ENCODE results near the gene PRR35. TPM values are rescaled to one million over a fixed set of nuclear protein-coding genes. Genes with fewer than 3 reads are reported as not detected.

Gene PRR35
- total and polyA plus RNA-seq, 4 donors, result not detected

- no peak overlapping the region for H3K4me3 ChIP-seq
- H3K27me3 ChIP-seq (ENCODE audit: control insufficient read depth in 3 of 3, insufficient read depth in 3 of 3, low read length in 2 of 3), result no peaks in the 10 kb centered on the region
- no peak for TF ChIP-seq CTCF (IDR thresholded peaks at IDR 0.05; ENCODE audit: control extremely low read depth, extremely low read depth)
- DNase-seq (no peak), ATAC-seq (ENCODE audit: insufficient read depth, low FRiP score) (no peak)
- H3K4me1 ChIP-seq (ENCODE audit: control insufficient read depth in 5 of 5, insufficient read depth in 5 of 5, low read length in 5 of 5), result peaks cover 0 to 7% (median 5%) of the 10 kb centered on the region in 5 donors
- H3K36me3 ChIP-seq (ENCODE audit: control insufficient read depth in 4 of 4, insufficient read depth in 4 of 4, low read length in 4 of 4), result peaks cover 0 to 24% (median 14%) of the 10 kb centered on the region in 4 donors
- H3K9ac ChIP-seq (ENCODE audit: insufficient read depth in 1 of 2, low read length in 2 of 2), result no peak overlapping the region
- 91 to 94% methylated on average over 13 of the region's 13 CpGs for WGBS, 2 donors
- H3K27ac ChIP-seq (ENCODE audit: low read depth in 1 of 2, low read length in 1 of 2), result no peak overlapping the region
- H3K9me3 ChIP-seq (ENCODE audit: control insufficient read depth in 4 of 4, insufficient read depth in 3 of 4, low read length in 3 of 4), result no peaks in the 10 kb centered on the region
These were observed 39.3 kb upstream of the PRR35 start for GRCh38 chr16:520847-521246.

- 83 to 87% methylated on average over 34 of the region's 34 CpGs for WGBS, 2 donors
- Histone ChIP-seq H3K9me3 (ENCODE audit: control insufficient read depth in 4 of 4, insufficient read depth in 3 of 4, low read length in 3 of 4) (no peaks in the 10 kb centered on the region), H3K4me3 (no peak overlapping the region), H3K27me3 (ENCODE audit: control insufficient read depth in 3 of 3, insufficient read depth in 3 of 3, low read length in 2 of 3) (no peaks in the 10 kb centered on the region), H3K4me1 (ENCODE audit: control insufficient read depth in 5 of 5, insufficient read depth in 5 of 5, low read length in 5 of 5) (peaks cover 0 to 14% (median 11%) of the 10 kb centered on the region in 5 donors), H3K9ac (ENCODE audit: insufficient read depth in 1 of 2, low read length in 2 of 2) (no peak overlapping the region), H3K27ac (ENCODE audit: low read depth in 1 of 2, low read length in 1 of 2) (no peak overlapping the region), H3K36me3 (ENCODE audit: control insufficient read depth in 4 of 4, insufficient read depth in 4 of 4, low read length in 4 of 4) (peaks cover 0 to 23% (median 12%) of the 10 kb centered on the region in 4 donors)
- no peak for ATAC-seq (ENCODE audit: insufficient read depth, low FRiP score)
- no peak for TF ChIP-seq CTCF (IDR thresholded peaks at IDR 0.05; ENCODE audit: control extremely low read depth, extremely low read depth)
- DNase-seq, result no peak
These were observed 38.6 kb upstream of the PRR35 start for GRCh38 chr16:521381-522210.

GRCh38 chr16:522320-523096 is 37.7 kb upstream of the PRR35 start:
- Histone ChIP-seq H3K4me1 (ENCODE audit: control insufficient read depth in 5 of 5, insufficient read depth in 5 of 5, low read length in 5 of 5) (peaks cover 0 to 15% (median 11%) of the 10 kb centered on the region in 5 donors), H3K27ac (ENCODE audit: low read depth in 1 of 2, low read length in 1 of 2) (no peak overlapping the region), H3K27me3 (ENCODE audit: control insufficient read depth in 3 of 3, insufficient read depth in 3 of 3, low read length in 2 of 3) (no peaks in the 10 kb centered on the region), H3K4me3 (no peak overlapping the region), H3K36me3 (ENCODE audit: control insufficient read depth in 4 of 4, insufficient read depth in 4 of 4, low read length in 4 of 4) (peaks cover 0 to 23% (median 11%) of the 10 kb centered on the region in 4 donors), H3K9me3 (ENCODE audit: control insufficient read depth in 4 of 4, insufficient read depth in 3 of 4, low read length in 3 of 4) (no peaks in the 10 kb centered on the region), H3K9ac (ENCODE audit: insufficient read depth in 1 of 2, low read length in 2 of 2) (no peak overlapping the region)
- no peak for TF ChIP-seq CTCF (IDR thresholded peaks at IDR 0.05; ENCODE audit: control extremely low read depth, extremely low read depth)
- ATAC-seq (ENCODE audit: insufficient read depth, low FRiP score) (no peak), DNase-seq (no peak)
- 77 to 84% methylated on average over 23 of the region's 23 CpGs for WGBS, 2 donors

All from lung (tissue), 12 donors.